PC-3 (cell line): ENCODE results near the gene CPB2. TPM values are rescaled to one million over a fixed set of nuclear protein-coding genes. Genes with fewer than 3 reads are reported as not detected.

Source experiments
- ATAC-seq: fragments of 200-7000 bp; cut with Tn5 transposase; 2 replicates; pipeline ENCODE4 v1.9.1; 2020; ENCODE audit warnings: mild to moderate bottlenecking, moderate library complexity
- BruUV-seq: library from RNA; stranded (reverse); fragments of 400-500 nt; replicated peaks from 2 replicates; lab custom pipeline; 2021; lab: Mats Ljungman, UMichigan
- CTCF ChIA-PET: fragments of 300-600 bp; sonication (Branson Sonifier 250); formaldehyde crosslinking; loops from one replicate; lab custom pipeline; 2022; ENCODE audit warnings: antibody characterized with exemption; lab: Charles Lee
- POLR2A ChIA-PET: fragments of 300-600 bp; sonication (Branson Sonifier 250); formaldehyde crosslinking; loops from one replicate; lab custom pipeline; 2022; ENCODE audit warnings: antibody characterized with exemption; ENCODE audit not compliant: unreplicated experiment; lab: Charles Lee
- DNase-seq: peaks from one replicate; pipeline ENCODE4 v3.0.0-alpha.2; 2015
- H2AFZ ChIP-seq: fragments of 300-600 bp; sonication (generic); 2 replicates; pipeline ENCODE4 v1.6.0; 2016; ENCODE audit warnings: antibody characterized with exemption, low read length
- H3F3A ChIP-seq: fragments of 300-600 bp; sonication (generic); one replicate; pipeline ENCODE4 v1.6.0; 2017; ENCODE audit warnings: antibody characterized with exemption, low read length, control low read depth, mild to moderate bottlenecking; ENCODE audit not compliant: unreplicated experiment
- H3K27ac ChIP-seq: fragments of 300-600 bp; sonication (generic); 2 replicates; pipeline ENCODE4 v1.5.1; 2016; ENCODE audit warnings: mild to moderate bottlenecking, low read length
- H3K27me3 ChIP-seq: fragments of 300-600 bp; sonication (generic); 2 replicates; pipeline ENCODE4 v1.6.1; 2016; ENCODE audit warnings: low read length, mixed read lengths
- H3K36me3 ChIP-seq: fragments of 300-600 bp; sonication (generic); 2 replicates; pipeline ENCODE4 v1.6.1; 2016; ENCODE audit warnings: low read depth, mixed run types, low read length, mixed read lengths
- H3K4me1 ChIP-seq: fragments of 300-600 bp; sonication (generic); 2 replicates; pipeline ENCODE4 v1.5.1; 2016; ENCODE audit warnings: low read length; ENCODE audit not compliant: insufficient read depth
- H3K4me2 ChIP-seq: fragments of 300-600 bp; sonication (generic); 2 replicates; pipeline ENCODE4 v1.6.0; 2016; ENCODE audit warnings: low read length
- H3K4me3 ChIP-seq: fragments of 300-600 bp; sonication (generic); 2 replicates; pipeline ENCODE4 v1.5.1; 2016; ENCODE audit warnings: mild to moderate bottlenecking, low read length, mixed read lengths
- H3K79me2 ChIP-seq: fragments of 300-600 bp; sonication (generic); 2 replicates; pipeline ENCODE4 v1.6.1; 2017; ENCODE audit warnings: low read length, mixed read lengths
- H3K9ac ChIP-seq: fragments of 300-600 bp; sonication (generic); 2 replicates; pipeline ENCODE4 v1.6.0; 2016; ENCODE audit warnings: mild to moderate bottlenecking, low read length
- H3K9me2 ChIP-seq: fragments of 300-600 bp; sonication (generic); replicated peaks from 2 replicates; pipeline ENCODE4 v1.6.1; 2016; ENCODE audit warnings: mixed run types, low read length, mixed read lengths
- H3K9me3 ChIP-seq: fragments of 300-600 bp; sonication (generic); 2 replicates; pipeline ENCODE4 v1.6.1; 2016; ENCODE audit warnings: low read length, mixed read lengths
- H4K20me1 ChIP-seq: fragments of 300-600 bp; sonication (generic); 2 replicates; pipeline ENCODE4 v1.6.1; 2016; ENCODE audit warnings: low read length, mixed read lengths
- EZH2 ChIP-seq: fragments of 300-600 bp; sonication (generic); IDR thresholded peaks from one replicate; pipeline ENCODE4 v1.6.1; 2017; ENCODE audit warnings: antibody characterized with exemption, mild to moderate bottlenecking, low read length; ENCODE audit not compliant: unreplicated experiment
- EZH2phosphoT487 ChIP-seq: fragments of 300-600 bp; sonication (generic); IDR thresholded peaks from 2 replicates; pipeline ENCODE4 v1.6.1; 2018; ENCODE audit warnings: mild to moderate bottlenecking, antibody characterized with exemption, low read length, borderline replicate concordance
- intact Hi-C: fragments of 100-400 bp; cut with micrococcal nuclease; formaldehyde crosslinking; loops from 2 replicates; pipeline ENCODE4 v1.9.0; 2023
- total RNA-seq: library from RNA; depleted of rRNA; stranded (reverse); fragments of >200 nt; gene quantifications from 2 replicates; pipeline ENCODE4 v1.2.3, GENCODE V29; 2014
- TF ChIP-seq, protein P1 (sequence below): fragments of 300-600 bp; sonication (generic); conservative IDR thresholded peaks from 2 replicates; pipeline ENCODE4 v1.5.1; 2017; ENCODE audit warnings: antibody characterized with exemption, low read depth, mild to moderate bottlenecking, low read length

CPB2 gene
- total RNA-seq, 1 experiment from 2014 or later, result not detected

DNA sequence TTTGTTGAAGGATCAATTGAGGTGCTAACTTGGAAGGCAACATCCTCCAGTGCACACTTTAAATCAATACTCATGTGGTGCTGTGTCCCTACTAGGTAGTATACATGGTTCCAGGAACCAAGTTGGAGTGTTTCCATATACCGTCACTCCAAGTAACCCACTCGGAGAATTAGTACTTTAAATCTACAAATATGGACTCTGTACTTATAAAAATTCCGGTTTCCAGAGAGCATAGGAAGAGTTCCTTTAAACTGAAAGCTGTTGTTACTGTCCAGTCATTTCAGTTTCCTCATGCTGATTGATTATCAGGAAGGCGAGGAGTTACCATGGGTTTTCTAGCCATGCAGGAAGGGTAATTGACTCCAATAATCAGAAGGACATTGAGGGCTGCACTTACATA is 7.2 kb downstream of the CPB2 start:
- Histone ChIP-seq H3K9ac (no peak overlapping the region), H4K20me1 (no peaks in the 10 kb centered on the region), H3K9me2 (no peaks in the 10 kb centered on the region), H3F3A (no peaks in the 10 kb centered on the region), H3K4me1 (no peaks in the 10 kb centered on the region), H3K4me3 (no peak overlapping the region), H2AFZ (no peak overlapping the region), H3K27me3 (peaks cover 22% of the 10 kb centered on the region), H3K79me2 (no peaks in the 10 kb centered on the region), H3K36me3 (no peaks in the 10 kb centered on the region), H3K9me3 (no peaks in the 10 kb centered on the region), H3K27ac (no peak overlapping the region), H3K4me2 (no peak overlapping the region)
- ChIA-PET POLR2A (no interaction called here), CTCF (no interaction called here)
- ATAC-seq (no peak), DNase-seq (no peak)
- no TSS peak for BruUV-seq
- no peak for TF ChIP-seq EZH2
- TF ChIP-seq, protein P1, sequence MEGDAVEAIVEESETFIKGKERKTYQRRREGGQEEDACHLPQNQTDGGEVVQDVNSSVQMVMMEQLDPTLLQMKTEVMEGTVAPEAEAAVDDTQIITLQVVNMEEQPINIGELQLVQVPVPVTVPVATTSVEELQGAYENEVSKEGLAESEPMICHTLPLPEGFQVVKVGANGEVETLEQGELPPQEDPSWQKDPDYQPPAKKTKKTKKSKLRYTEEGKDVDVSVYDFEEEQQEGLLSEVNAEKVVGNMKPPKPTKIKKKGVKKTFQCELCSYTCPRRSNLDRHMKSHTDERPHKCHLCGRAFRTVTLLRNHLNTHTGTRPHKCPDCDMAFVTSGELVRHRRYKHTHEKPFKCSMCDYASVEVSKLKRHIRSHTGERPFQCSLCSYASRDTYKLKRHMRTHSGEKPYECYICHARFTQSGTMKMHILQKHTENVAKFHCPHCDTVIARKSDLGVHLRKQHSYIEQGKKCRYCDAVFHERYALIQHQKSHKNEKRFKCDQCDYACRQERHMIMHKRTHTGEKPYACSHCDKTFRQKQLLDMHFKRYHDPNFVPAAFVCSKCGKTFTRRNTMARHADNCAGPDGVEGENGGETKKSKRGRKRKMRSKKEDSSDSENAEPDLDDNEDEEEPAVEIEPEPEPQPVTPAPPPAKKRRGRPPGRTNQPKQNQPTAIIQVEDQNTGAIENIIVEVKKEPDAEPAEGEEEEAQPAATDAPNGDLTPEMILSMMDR, result no peak
- TF ChIP-seq EZH2phosphoT487, result no peak
- intact Hi-C loops, result no loop called here

- DNase-seq (peak; percentile 12), ATAC-seq (peak; percentile 37; the same call in 1 of the 2 replicates)
- intact Hi-C loops, result no loop called here
- H3F3A ChIP-seq, result no peaks in the 10 kb centered on the region
- H3K36me3 ChIP-seq, result no peaks in the 10 kb centered on the region
- H2AFZ ChIP-seq, result no peak overlapping the region
- no peak overlapping the region for H3K27ac ChIP-seq
- TF ChIP-seq, protein P1, result no peak
- no peak for TF ChIP-seq EZH2
- no peak for TF ChIP-seq EZH2phosphoT487
- BruUV-seq, result no TSS peak
- H3K4me2 ChIP-seq, result no peak overlapping the region
- H3K4me1 ChIP-seq, result no peaks in the 10 kb centered on the region
- H4K20me1 ChIP-seq, result no peaks in the 10 kb centered on the region
- H3K9me2 ChIP-seq, result no peaks in the 10 kb centered on the region
- ChIA-PET CTCF (no interaction called here), POLR2A (no interaction called here)
- no peaks in the 10 kb centered on the region for H3K9me3 ChIP-seq
- H3K9ac ChIP-seq, result no peak overlapping the region
- H3K4me3 ChIP-seq, result no peak overlapping the region
- H3K27me3 ChIP-seq, result peaks cover 28% of the 10 kb centered on the region
- no peaks in the 10 kb centered on the region for H3K79me2 ChIP-seq
Observed at GRCh38 chr13:46097015-46097414, 7.8 kb downstream of the CPB2 start.

GRCh38 chr13:46094478-46094877 is 10.4 kb downstream of the CPB2 start:
- Histone ChIP-seq H3K79me2 (no peaks in the 10 kb centered on the region), H2AFZ (no peak overlapping the region), H3K9ac (no peak overlapping the region), H3K36me3 (no peaks in the 10 kb centered on the region), H3K4me2 (no peak overlapping the region), H3K27me3 (peaks cover 29% of the 10 kb centered on the region), H3K9me2 (no peaks in the 10 kb centered on the region), H3K4me3 (no peak overlapping the region), H4K20me1 (no peaks in the 10 kb centered on the region), H3K9me3 (no peaks in the 10 kb centered on the region), H3K27ac (no peak overlapping the region), H3F3A (no peaks in the 10 kb centered on the region), H3K4me1 (no peaks in the 10 kb centered on the region)
- intact Hi-C loops, result no loop called here
- DNase-seq (no peak), ATAC-seq (no peak)
- ChIA-PET POLR2A (no interaction called here), CTCF (no interaction called here)
- BruUV-seq, result no TSS peak
- TF ChIP-seq EZH2, result no peak
- TF ChIP-seq, protein P1, result no peak
- TF ChIP-seq EZH2phosphoT487, result no peak
